Large intestine (tissue), 12 donors: ENCODE data around the gene UBASH3B. TPM values are rescaled to one million over a fixed set of nuclear protein-coding genes. Genes with fewer than 3 reads are reported as not detected.
A peak's percentile ranks its signal among the peaks of the same experiment; 100 is the strongest.
"Not testable (repeated sequence)": the region's sequence is repeated elsewhere in the genome, so short reads cannot be mapped to it uniquely, and the experiment has no call there.

Source experiments
- DNase-seq, 2 donors: peaks; one replicate each; pipeline versions ENCODE4 v3.0.0 to v3.0.0-alpha.2; 2013
- H3K27ac ChIP-seq: one replicate; pipeline ENCODE4 v1.5.1; 2013; ENCODE audit warnings: low read length
- H3K27me3 ChIP-seq: 2 replicates; pipeline ENCODE4 v1.6.1; 2013; ENCODE audit warnings: low read length; ENCODE audit not compliant: control insufficient read depth, insufficient read depth
- H3K36me3 ChIP-seq: 2 replicates; pipeline ENCODE4 v1.6.1; 2013; ENCODE audit warnings: low read length; ENCODE audit not compliant: control insufficient read depth, insufficient read depth
- H3K4me1 ChIP-seq: one replicate; pipeline ENCODE4 v1.6.1; 2013; ENCODE audit warnings: low read length; ENCODE audit not compliant: control insufficient read depth, insufficient read depth
- H3K4me3 ChIP-seq: one replicate; pipeline ENCODE4 v1.5.1; 2013; ENCODE audit warnings: low read length
- H3K9me3 ChIP-seq: one replicate; pipeline ENCODE4 v1.6.1; 2013; ENCODE audit warnings: mild to moderate bottlenecking, low read depth, low read length, moderate library complexity; ENCODE audit not compliant: control insufficient read depth
- WGBS: methylation state at CpG from one replicate; pipeline ENCODE4 v1.1.5; 2013; ENCODE audit warnings: low lambda C conversion rate; ENCODE audit not compliant: insufficient coverage; 5-methylcytosine and 5-hydroxymethylcytosine counted together
- long read RNA-seq, 11 donors: transcript quantifications; one replicate each; lab custom pipeline, GENCODE V29; 2026
- polyA plus RNA-seq: library from polyadenylated mRNA; unstranded; fragments of 120-200 nt; gene quantifications from one replicate; pipeline ENCODE4 v1.2.1, GENCODE V29; 2013

The UBASH3B gene, protein sequence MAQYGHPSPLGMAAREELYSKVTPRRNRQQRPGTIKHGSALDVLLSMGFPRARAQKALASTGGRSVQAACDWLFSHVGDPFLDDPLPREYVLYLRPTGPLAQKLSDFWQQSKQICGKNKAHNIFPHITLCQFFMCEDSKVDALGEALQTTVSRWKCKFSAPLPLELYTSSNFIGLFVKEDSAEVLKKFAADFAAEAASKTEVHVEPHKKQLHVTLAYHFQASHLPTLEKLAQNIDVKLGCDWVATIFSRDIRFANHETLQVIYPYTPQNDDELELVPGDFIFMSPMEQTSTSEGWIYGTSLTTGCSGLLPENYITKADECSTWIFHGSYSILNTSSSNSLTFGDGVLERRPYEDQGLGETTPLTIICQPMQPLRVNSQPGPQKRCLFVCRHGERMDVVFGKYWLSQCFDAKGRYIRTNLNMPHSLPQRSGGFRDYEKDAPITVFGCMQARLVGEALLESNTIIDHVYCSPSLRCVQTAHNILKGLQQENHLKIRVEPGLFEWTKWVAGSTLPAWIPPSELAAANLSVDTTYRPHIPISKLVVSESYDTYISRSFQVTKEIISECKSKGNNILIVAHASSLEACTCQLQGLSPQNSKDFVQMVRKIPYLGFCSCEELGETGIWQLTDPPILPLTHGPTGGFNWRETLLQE
- 2.8 TPM for polyA plus RNA-seq
- long read RNA-seq, donor 1 = 0 reads
- long read RNA-seq, donor 2 = 0 reads
- long read RNA-seq, donor 3 = 0 reads
- long read RNA-seq, donor 4 = 0 reads
- long read RNA-seq, donor 5 = 0 reads
- long read RNA-seq, donor 6 = 0 reads
- long read RNA-seq, donor 7 = 0 reads
- long read RNA-seq, donor 8 = 0 reads
- long read RNA-seq, donor 9 = 0 reads
- long read RNA-seq, donor 10, full-length matches to known transcripts = 1 of 1 reads
- long read RNA-seq, donor 10, partial matches to known transcripts = 0 of 1 reads
- long read RNA-seq, donor 10, other reads (novel, unspliced or antisense) = 0 of 1 reads
- long read RNA-seq, donor 11 = 0 reads

DNA sequence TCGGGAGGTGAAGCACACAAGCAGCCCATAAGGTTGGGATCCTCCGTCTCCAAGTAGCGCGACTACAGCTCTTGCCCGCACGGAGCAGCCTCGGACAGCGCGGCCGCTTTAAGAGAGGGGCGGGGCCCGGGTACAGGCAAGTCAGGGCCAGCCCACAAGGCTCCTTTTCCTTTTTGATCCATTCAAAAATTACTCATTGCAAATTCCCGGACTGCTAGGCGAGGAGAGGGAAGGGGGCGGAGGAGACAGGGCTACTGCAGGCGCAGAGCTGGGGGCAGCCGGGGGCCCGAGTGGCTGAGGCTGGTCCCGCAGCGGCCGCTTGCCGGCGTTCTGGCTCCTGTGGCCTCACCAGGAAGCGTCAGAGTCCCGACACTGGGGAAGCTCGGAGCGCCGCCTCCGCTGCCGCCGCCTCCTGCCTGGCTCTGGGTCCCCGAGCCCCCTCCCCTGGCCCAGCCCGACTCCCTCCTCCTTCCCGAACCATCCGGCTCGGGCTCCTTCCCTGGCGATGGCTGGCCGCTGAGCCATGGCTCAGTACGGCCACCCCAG is at the start of gene UBASH3B:
Gene UBASH3B (plus strand): TSS at position 196 of the 546 bp plus-strand sequence. CDS start 328 bp downstream, at position 524.
- no CpG with 5 or more reads among the region's 39 CpGs for WGBS
- peaks cover 4% of the 10 kb centered on the region for H3K9me3 ChIP-seq
- H3K27ac ChIP-seq = peak within 1 kb of the TSS; percentile 74

DNA sequence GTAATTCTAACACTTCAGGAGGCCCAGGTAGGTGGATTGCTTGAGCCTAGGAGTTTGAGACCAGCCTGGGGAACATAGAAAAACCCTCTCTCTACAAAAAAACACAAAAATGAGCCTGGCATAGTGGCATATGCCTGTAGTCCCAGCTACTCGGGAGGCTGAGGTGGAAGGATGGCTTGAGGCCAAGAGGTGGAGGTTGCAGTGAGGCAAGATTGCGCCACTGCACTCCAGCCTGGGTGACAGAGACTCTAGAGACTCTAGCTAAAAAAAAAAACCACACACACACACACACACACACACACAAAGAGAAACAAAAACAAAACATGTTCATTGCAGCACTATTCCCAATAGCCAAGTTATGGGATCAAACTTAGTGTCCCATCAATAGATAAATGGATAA is 48.4 kb upstream of the UBASH3B start:
- not testable (repeated sequence) for H3K4me1 ChIP-seq, H3K36me3 ChIP-seq, H3K4me3 ChIP-seq, H3K27me3 ChIP-seq, H3K27ac ChIP-seq, H3K9me3 ChIP-seq, DNase-seq
- no CpG with 5 or more reads among the region's 2 CpGs for WGBS

More for the DNA sequence above, at the start of gene UBASH3B:
- peaks cover 54% of the 10 kb centered on the region for H3K27me3 ChIP-seq
- DNase-seq = peak; percentile 39 to 70
- peak within 1 kb of the TSS; percentile 76 for H3K4me3 ChIP-seq
- no peaks in the 10 kb centered on the region for H3K36me3 ChIP-seq
- H3K4me1 ChIP-seq = peaks cover 6% of the 10 kb centered on the region

DNA sequence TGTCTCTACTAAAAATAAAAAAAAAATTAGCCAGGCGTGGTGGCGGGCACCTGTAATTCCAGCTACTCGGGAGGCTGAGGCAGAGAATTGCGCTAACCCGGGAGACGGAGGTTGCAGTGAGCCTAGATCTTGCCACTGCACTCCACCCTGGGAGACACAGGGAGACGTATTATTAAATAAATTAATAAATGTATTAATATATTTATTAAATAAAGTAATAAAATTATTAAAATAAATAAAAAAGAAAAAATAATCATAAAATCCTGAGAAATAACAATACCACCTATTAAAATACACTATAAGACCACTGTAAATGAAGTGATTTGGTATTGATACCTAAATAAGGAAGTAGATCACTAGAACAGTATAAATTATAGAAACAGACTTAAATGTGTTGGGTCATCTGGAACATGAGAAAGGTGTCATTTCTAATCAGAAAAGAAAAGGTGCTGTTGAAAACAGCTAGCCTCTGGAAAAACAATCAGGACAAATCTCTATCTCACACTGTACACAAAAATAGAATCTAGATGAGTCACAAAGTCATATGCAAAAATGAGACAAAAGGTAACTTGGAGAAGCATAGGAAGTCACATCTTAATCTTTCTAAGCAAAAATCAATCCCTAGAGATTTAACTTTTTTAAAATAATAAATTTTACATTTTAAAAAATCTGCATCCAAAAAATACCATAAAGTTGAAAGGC is 43.2 kb upstream of the UBASH3B start:
- Histone ChIP-seq H3K9me3 (no peaks in the 10 kb centered on the region), H3K4me1 (no peaks in the 10 kb centered on the region), H3K27me3 (no peaks in the 10 kb centered on the region), H3K36me3 (no peaks in the 10 kb centered on the region), H3K27ac (no peak overlapping the region), H3K4me3 (no peak overlapping the region)
- WGBS = 100% methylated on average over 1 of the region's 7 CpGs
- DNase-seq = no peak

DNA sequence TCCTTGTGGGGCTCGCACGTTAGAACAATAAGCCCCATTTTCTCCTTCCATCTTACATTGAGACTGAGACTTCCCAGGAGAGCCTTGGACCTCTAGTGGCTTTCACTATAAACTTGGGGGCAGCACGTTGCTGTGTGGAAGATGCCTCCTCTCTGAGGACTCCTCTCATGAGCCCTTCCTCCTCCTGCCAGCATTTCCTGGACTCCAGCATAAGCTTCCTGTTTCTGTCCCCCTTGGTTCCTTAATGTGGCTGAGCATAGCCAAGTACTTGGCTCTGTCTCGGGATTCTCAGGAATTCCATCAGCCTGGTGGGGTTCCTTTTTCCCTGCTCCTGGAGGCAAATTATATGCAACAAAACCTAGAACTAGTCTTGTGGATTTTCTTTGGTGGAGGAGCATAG is 38.8 kb upstream of the UBASH3B start:
- H3K27me3 ChIP-seq = no peaks in the 10 kb centered on the region
- H3K27ac ChIP-seq = no peak overlapping the region
- WGBS = no CpG with 5 or more reads among the region's 4 CpGs

DNA sequence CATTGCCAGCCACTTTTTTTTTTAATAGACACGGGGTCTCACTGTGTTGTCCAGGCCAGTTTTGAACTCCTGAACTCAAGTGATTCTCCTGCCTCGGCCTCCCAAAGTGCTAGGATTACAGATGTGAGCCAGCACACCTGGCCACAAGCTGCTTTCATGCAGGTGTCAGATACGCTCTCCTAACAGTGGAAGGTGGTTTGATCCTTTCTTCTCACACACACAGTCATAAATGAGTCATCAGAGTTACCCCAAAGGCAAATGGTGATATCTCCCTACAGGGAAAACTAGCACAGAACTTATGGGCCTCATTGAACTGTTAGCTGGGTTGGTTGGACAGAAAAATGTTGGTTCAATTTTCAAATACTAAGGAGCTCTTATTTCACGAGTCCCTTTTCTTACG is 38.2 kb upstream of the UBASH3B start:
- H3K27ac ChIP-seq = no peak overlapping the region
- no peak for DNase-seq
- no peak overlapping the region for H3K4me3 ChIP-seq
- no peaks in the 10 kb centered on the region for H3K36me3 ChIP-seq
- no CpG with 5 or more reads among the region's 5 CpGs for WGBS
- H3K27me3 ChIP-seq = no peaks in the 10 kb centered on the region
- H3K9me3 ChIP-seq = peaks cover 6% of the 10 kb centered on the region
- no peaks in the 10 kb centered on the region for H3K4me1 ChIP-seq

More for the DNA sequence above, 38.8 kb upstream of the UBASH3B start:
- Histone ChIP-seq H3K36me3 (no peaks in the 10 kb centered on the region), H3K4me1 (no peaks in the 10 kb centered on the region), H3K4me3 (no peak overlapping the region), H3K9me3 (peaks cover 6% of the 10 kb centered on the region)
- no peak for DNase-seq

DNA sequence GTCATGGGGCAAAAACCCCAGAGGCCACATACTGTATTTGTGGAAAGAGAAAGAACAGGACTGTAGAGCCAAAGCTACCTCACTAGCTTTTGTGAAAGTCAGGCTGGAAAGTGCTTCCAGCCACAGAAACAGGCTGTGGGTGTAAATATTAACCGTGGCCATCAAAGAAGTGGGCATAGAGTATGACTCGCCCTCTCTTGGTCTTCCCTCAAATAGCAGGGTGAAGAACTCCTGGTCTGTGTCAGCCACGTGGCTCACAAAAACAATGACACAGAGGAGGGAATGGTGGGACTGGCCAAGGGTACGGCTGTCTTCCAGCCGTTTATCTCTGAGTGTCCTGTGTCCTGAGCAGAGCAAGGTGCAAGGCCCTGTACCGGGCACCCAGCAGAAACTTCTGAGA is 37.6 kb upstream of the UBASH3B start:
- no peaks in the 10 kb centered on the region for H3K27me3 ChIP-seq
- no peak for DNase-seq
- WGBS = no CpG with 5 or more reads among the region's 6 CpGs

DNA sequence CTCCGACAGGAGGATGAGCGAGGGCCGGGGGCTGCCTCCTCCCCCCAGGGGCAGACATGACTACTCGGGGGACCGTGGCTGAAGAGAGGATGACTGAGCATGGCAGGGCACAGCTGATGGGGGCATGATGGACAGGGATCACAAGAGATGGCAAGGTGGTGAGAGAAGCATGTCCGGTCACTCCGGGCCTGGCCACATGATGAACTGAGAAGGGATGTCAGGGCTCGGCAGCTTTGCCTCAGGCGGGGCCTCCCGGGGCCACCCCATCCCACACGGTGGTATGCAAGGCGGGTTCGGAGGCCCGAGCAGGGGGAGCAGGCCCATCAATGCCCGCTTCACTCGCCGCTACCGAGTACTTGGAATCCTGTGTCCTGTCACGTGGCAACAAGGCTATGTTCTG is 36.6 kb upstream of the UBASH3B start:
- no peak overlapping the region for H3K27ac ChIP-seq
- no peaks in the 10 kb centered on the region for H3K36me3 ChIP-seq
- no peak for DNase-seq
- no peak overlapping the region for H3K4me3 ChIP-seq
- H3K27me3 ChIP-seq = no peaks in the 10 kb centered on the region
- H3K9me3 ChIP-seq = peaks cover 6% of the 10 kb centered on the region
- no CpG with 5 or more reads among the region's 19 CpGs for WGBS
- no peaks in the 10 kb centered on the region for H3K4me1 ChIP-seq

More for the DNA sequence above, 37.6 kb upstream of the UBASH3B start:
- Histone ChIP-seq H3K4me3 (no peak overlapping the region), H3K9me3 (peaks cover 6% of the 10 kb centered on the region), H3K36me3 (no peaks in the 10 kb centered on the region), H3K4me1 (no peaks in the 10 kb centered on the region), H3K27ac (no peak overlapping the region)

DNA sequence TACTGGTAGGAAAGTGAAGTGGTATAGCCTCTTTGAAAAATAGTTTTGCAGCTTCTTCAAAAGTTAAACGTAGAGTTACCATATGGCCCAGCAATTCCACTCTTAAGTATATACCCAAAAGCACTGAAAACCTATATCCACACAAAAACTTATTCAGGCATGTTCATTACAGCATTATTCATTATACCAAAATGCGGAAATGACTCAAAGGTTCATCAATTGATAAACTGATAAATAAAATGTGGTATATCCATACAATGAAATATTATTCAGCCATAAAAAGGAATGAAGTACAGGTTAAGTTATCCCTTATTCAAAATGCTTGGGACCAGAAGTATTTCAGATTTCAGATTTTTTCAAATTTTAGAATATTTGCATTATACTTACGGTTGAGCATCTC is 35.8 kb upstream of the UBASH3B start:
- H3K4me3 ChIP-seq = no peak overlapping the region
- H3K4me1 ChIP-seq = no peaks in the 10 kb centered on the region
- no peaks in the 10 kb centered on the region for H3K36me3 ChIP-seq
- H3K27me3 ChIP-seq = no peaks in the 10 kb centered on the region
- no peak overlapping the region for H3K27ac ChIP-seq
- WGBS = 100% methylated on average over 2 of the region's 3 CpGs
- peaks cover 6% of the 10 kb centered on the region for H3K9me3 ChIP-seq
- no peak for DNase-seq

DNA sequence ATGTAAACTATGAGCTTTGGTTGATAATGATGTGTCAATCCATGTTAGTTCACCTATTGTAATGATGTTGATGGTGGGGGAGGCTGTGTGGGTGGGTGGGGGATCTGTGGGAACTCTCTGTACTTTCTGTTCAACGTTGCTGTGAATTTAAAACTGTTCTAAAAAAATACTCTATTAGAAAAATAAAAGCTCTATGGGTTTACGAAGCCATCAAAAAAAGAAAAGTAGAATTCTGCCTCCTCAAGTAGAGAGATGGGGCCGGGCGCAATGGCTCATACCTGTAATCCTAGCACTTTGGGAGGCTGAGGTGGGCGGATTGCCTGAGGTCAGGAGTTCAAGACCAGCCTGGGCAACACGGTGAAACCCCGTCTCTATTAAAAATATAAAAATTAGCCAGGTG is 30.0 kb upstream of the UBASH3B start:
- H3K27me3 ChIP-seq, H3K36me3 ChIP-seq, DNase-seq, H3K4me1 ChIP-seq, H3K9me3 ChIP-seq, H3K4me3 ChIP-seq, H3K27ac ChIP-seq: not testable (repeated sequence)
- WGBS = no CpG with 5 or more reads among the region's 7 CpGs
